Ascending aorta (tissue), 2 donors: ENCODE data around the gene UBE2L5. TPM values are rescaled to one million over a fixed set of nuclear protein-coding genes. Genes with fewer than 3 reads are reported as not detected.
"Not testable (repeated sequence)": the region's sequence is repeated elsewhere in the genome, so short reads cannot be mapped to it uniquely, and the experiment has no call there.

Experiments
- DNase-seq, 2 donors: peaks; one replicate each; pipeline ENCODE4 v3.0.0-alpha.2; 2019; ENCODE audit warnings: low spot score in 2 of 2
- H3K27ac ChIP-seq, 2 donors: fragments of 200-600 bp; sonication (generic); one replicate each; pipeline ENCODE4 v1.5.1; 2016 to 2017; ENCODE audit warnings: mild to moderate bottlenecking in 1 of 2
- H3K27me3 ChIP-seq: fragments of 200-600 bp; sonication (generic); one replicate; pipeline ENCODE4 v1.5.1; 2017
- H3K36me3 ChIP-seq, 2 donors: fragments of 200-600 bp; sonication (generic); one replicate each; pipeline ENCODE4 v1.5.1; 2016
- H3K4me1 ChIP-seq, 2 donors: fragments of 200-600 bp; sonication (generic); one replicate each; pipeline ENCODE4 v1.5.1; 2016 to 2017; ENCODE audit warnings: mild to moderate bottlenecking in 1 of 2
- H3K4me3 ChIP-seq, 2 donors: fragments of 200-600 bp; sonication (generic); one replicate each; pipeline ENCODE4 v1.5.1; 2016 to 2017; ENCODE audit warnings: mild to moderate bottlenecking in 1 of 2
- H3K9me3 ChIP-seq, 2 donors: fragments of 200-600 bp; sonication (generic); one replicate each; pipeline ENCODE4 v1.5.1; 2016
- intact Hi-C: fragments of 100-400 bp; cut with DNase I; formaldehyde crosslinking; loops from one replicate; pipeline ENCODE4 v1.15.1; 2023
- total RNA-seq: library from RNA; depleted of rRNA; stranded (reverse); fragments of >200 nt; gene quantifications from one replicate; pipeline ENCODE4 v1.1.0, GENCODE V29; 2016
- TF ChIP-seq, protein P1 (sequence below), 3 experiments: fragments of 200-600 bp in 2 of 3; fragments of 450-650 bp in 1 of 3; sonication (generic) in 2 of 3; IDR thresholded peaks; one replicate each; pipeline ENCODE4 v1.5.1; 2016 to 2019; ENCODE audit warnings: antibody characterized with exemption in 3 of 3, mild to moderate bottlenecking in 1 of 3, moderate library complexity in 1 of 3

UBE2L5 gene
- total RNA-seq, 1 donor from 2014 or later = not detected

DNA sequence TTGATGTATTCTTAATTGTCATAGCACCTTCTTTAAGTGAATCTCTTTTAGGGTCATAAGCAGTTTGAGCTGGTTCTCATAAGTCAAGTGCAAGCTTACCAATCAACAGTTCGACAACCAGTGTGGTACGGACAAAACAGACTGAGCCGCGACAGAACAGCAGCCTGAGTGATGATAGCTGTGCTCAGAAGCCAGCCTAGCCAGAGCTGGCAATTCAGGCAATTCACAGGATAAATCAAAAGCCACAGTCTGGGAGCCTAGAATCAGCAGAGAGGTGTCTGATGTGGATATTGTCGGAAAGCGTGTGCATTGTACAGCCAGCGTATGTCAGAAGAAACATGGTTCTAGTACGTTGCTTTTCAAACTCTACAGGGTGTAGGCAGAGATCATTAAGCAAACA lies 14.9 kb downstream of the UBE2L5 start:
- no peak overlapping the region for H3K4me3 ChIP-seq
- intact Hi-C loops = no loop called here
- H3K9me3 ChIP-seq = no peaks in the 10 kb centered on the region
- no peak for DNase-seq
- H3K27ac ChIP-seq = no peak overlapping the region
- no peaks in the 10 kb centered on the region for H3K36me3 ChIP-seq
- TF ChIP-seq, protein P1, sequence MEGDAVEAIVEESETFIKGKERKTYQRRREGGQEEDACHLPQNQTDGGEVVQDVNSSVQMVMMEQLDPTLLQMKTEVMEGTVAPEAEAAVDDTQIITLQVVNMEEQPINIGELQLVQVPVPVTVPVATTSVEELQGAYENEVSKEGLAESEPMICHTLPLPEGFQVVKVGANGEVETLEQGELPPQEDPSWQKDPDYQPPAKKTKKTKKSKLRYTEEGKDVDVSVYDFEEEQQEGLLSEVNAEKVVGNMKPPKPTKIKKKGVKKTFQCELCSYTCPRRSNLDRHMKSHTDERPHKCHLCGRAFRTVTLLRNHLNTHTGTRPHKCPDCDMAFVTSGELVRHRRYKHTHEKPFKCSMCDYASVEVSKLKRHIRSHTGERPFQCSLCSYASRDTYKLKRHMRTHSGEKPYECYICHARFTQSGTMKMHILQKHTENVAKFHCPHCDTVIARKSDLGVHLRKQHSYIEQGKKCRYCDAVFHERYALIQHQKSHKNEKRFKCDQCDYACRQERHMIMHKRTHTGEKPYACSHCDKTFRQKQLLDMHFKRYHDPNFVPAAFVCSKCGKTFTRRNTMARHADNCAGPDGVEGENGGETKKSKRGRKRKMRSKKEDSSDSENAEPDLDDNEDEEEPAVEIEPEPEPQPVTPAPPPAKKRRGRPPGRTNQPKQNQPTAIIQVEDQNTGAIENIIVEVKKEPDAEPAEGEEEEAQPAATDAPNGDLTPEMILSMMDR (IDR thresholded peaks at IDR 0.05) = no peak
- no peaks in the 10 kb centered on the region for H3K4me1 ChIP-seq
- no peaks in the 10 kb centered on the region for H3K27me3 ChIP-seq

DNA sequence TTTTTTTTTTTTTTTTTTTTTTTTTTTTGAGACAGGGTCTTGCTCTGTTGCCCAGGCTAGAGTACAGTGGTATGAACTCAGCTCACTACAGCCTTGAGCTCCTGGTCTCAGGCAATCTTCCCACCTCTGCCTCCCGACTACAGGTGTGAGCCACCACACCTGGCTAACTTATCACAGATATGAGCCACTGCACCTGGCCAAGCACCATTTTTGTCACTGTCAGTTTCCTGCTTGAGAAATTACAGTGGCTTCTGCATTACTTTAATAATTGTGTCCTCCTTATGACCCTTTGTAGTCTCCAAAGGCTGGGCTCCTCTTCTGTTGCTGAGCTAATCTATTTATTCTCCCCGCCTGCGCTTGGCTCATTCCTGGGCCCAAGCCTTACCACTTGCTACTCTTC lies 16.0 kb downstream of the UBE2L5 start:
- TF ChIP-seq, protein P1 (IDR thresholded peaks at IDR 0.05) = no peak
- no peak for DNase-seq
- Histone ChIP-seq H3K4me1 (no peaks in the 10 kb centered on the region), H3K27ac (no peak overlapping the region), H3K27me3 (no peaks in the 10 kb centered on the region), H3K36me3 (no peaks in the 10 kb centered on the region), H3K4me3 (no peak overlapping the region), H3K9me3 (no peaks in the 10 kb centered on the region)
- intact Hi-C loops = no loop called here

DNA sequence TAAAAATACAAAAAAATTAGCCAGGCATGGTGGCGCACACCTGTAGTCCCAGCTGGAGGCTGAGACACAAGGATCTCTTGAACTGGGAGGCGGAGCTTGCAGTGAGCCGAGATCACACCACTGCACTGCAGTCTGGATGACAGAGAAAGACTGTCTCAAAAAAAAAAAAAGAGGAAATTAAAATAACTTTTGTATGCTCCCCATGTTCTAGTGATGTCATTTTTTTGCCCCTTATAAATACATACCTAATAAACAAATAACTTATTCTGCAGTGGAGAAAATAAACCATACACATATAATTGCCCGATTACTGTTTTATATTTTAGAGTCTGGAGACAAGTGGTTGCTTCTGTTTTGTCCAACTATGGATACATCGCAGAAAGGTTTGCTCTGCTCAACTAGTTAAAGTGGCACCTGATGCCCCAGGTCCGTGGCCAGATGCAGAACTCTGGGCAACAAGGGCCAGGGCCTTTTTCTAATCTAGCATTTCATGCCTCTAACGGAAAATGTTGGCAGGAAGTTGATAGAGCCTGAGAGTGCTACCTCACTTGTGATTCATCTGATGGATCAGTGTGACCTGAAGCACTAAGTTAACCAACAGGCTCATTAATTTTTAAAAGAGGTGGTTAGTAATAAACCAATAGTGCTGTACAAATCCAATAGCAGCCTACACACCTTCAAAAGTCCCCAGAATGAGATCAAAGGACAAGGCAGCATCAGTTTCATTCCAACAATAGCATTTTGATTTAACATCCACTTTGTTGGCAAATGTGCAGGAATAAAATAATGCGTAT lies 18.8 kb downstream of the UBE2L5 start:
- intact Hi-C loops = no loop called here
- TF ChIP-seq, protein P1 (IDR thresholded peaks at IDR 0.05) = no peak

GRCh38 chr13:30442926-30443325 lies 20.6 kb downstream of the UBE2L5 start:
- TF ChIP-seq, protein P1 (IDR thresholded peaks at IDR 0.05) = no peak
- no peak for DNase-seq
- Histone ChIP-seq H3K36me3 (no peaks in the 10 kb centered on the region), H3K4me1 (no peaks in the 10 kb centered on the region), H3K27me3 (no peaks in the 10 kb centered on the region), H3K27ac (no peak overlapping the region), H3K9me3 (no peaks in the 10 kb centered on the region), H3K4me3 (no peak overlapping the region)
- intact Hi-C loops = no loop called here

More for the DNA sequence above, 18.8 kb downstream of the UBE2L5 start:
- Histone ChIP-seq H3K4me3 (no peak overlapping the region), H3K9me3 (no peaks in the 10 kb centered on the region), H3K27me3 (no peaks in the 10 kb centered on the region), H3K27ac (no peak overlapping the region), H3K36me3 (no peaks in the 10 kb centered on the region), H3K4me1 (no peaks in the 10 kb centered on the region)
- no peak for DNase-seq

DNA sequence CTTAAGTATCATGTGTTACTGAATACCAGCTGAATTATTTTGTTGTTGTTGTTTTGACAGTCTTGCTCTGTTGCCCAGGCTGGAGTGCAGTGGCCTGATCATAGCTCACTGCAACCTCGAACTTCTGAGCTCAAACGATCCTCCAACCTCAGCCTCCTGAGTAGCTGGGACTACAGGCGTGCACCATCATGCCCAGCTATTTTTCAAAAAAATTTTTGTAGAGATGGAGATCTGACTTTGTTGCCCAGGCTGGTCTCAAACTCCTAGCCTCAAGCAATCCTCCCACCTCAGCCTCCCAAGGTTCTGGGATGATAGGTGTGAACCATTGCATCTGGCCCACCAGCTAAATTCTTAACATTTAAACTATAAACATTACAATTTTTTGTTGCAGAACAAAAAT lies 21.2 kb downstream of the UBE2L5 start:
- H3K36me3 ChIP-seq, DNase-seq, H3K4me1 ChIP-seq, H3K4me3 ChIP-seq, H3K9me3 ChIP-seq, H3K27ac ChIP-seq, H3K27me3 ChIP-seq, intact Hi-C loops: not testable (repeated sequence)

GRCh38 chr13:30443957-30444404 lies 21.7 kb downstream of the UBE2L5 start:
- intact Hi-C loops = loop anchor here (2.0 kb wide), 4 partner anchors 13 to 49 kb away; partner anchors contain the start of genes HMGB1 and UBE2L5
- Histone ChIP-seq H3K27ac (no peak overlapping the region), H3K27me3 (no peaks in the 10 kb centered on the region), H3K36me3 (no peaks in the 10 kb centered on the region), H3K9me3 (no peaks in the 10 kb centered on the region), H3K4me3 (no peak overlapping the region), H3K4me1 (no peaks in the 10 kb centered on the region)
- no peak for DNase-seq
- TF ChIP-seq, protein P1 (IDR thresholded peaks at IDR 0.05) = no peak
